Stomach smooth muscle (tissue), 2 donors: Measurements from ENCODE around the gene FAM168B.

Experiments
- H3K27ac ChIP-seq: one replicate; pipeline ENCODE4 v1.7.0; 2013; ENCODE audit warnings: mild to moderate bottlenecking, low read length, inconsistent platforms
- H3K27me3 ChIP-seq, 2 donors: one replicate each; pipeline ENCODE4 v1.7.0; 2013; ENCODE audit warnings: low read length in 2 of 2; ENCODE audit not compliant: insufficient read depth in 2 of 2, control insufficient read depth in 1 of 2
- H3K36me3 ChIP-seq, 2 donors: one replicate each; pipeline ENCODE4 v1.7.0; 2013; ENCODE audit warnings: low read length in 2 of 2; ENCODE audit not compliant: control insufficient read depth in 2 of 2, insufficient read depth in 2 of 2
- H3K4me1 ChIP-seq: one replicate; pipeline ENCODE4 v1.7.0; 2013; ENCODE audit warnings: low read length; ENCODE audit not compliant: control insufficient read depth, insufficient read depth
- H3K4me3 ChIP-seq, 2 donors: one replicate each; pipeline ENCODE4 v1.7.0; 2013; ENCODE audit warnings: low read length in 2 of 2
- H3K9ac ChIP-seq, 2 donors: one replicate each; pipeline ENCODE4 v1.7.0; 2013; ENCODE audit warnings: low read length in 2 of 2, mild to moderate bottlenecking in 1 of 2
- H3K9me3 ChIP-seq, 2 donors: one replicate each; pipeline ENCODE4 v1.7.0; 2013; ENCODE audit warnings: low read length in 2 of 2; ENCODE audit not compliant: control insufficient read depth in 2 of 2
- donor health status: healthy.
- donor health status: Pancreatic carcinoma.

Gene FAM168B

DNA sequence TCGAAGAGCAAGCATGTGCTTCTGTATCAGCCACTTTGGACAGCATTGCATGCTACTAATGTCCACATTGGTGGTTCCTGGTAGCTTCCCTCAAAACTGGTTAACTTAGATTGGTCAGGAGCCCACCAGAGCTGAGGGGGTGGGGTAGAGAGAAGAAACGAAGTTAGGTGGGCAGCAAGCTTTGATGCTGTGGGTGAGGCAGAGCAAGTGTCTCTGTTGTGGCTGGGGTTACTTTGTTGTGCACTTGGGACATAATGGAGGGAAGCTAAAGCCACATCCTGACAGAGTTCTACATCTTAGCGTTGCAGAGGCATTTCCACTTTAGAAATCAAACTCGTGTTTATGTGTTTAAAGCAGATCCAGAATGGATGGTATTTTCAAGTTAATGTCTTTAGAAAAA is 82.7 kb downstream of the FAM168B start:
- Histone ChIP-seq H3K4me1 (no peaks in the 10 kb centered on the region), H3K4me3 (no peak overlapping the region), H3K27ac (no peak overlapping the region), H3K27me3 (peaks cover 0 to 5% of the 10 kb centered on the region in 2 donors), H3K36me3 (no peaks in the 10 kb centered on the region), H3K9me3 (no peaks in the 10 kb centered on the region), H3K9ac (no peak overlapping the region)

DNA sequence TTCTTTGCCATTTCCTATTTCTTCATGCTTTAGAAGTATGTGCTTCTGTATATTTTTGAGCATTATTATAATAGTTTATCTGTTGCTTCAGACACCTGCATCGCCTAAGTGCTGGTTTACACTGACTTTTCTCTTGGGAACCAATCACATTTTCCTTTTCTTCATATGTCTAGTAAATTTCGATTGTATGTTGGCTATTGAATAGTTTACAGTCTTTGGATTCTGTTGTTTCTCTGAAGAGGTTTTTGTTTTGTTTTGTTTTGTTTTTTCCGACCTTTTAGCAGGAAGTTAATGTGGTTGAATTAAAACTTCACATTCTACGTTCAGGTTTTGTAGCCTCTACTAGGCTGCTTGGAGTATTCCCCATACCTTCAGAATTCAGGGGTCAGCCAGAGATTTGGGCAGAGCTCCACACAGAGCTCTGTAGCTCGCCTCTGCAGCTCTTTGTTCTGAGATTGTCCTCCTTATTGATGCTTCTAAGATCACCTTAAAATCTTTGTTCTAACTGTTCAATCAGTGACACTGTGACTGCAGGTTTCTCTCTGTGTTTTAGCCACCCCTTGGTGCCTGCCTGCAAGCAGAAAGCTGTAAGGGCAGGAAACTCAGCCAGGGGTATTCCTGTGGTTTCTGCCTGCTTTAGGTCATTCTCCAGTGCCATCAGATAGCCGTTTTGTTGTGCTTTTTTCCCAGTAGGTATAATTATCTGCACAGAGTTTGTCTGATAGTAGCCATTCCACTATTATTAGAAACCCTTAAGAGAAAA is 83.4 kb downstream of the FAM168B start:
- Histone ChIP-seq H3K4me3 (no peak overlapping the region), H3K9me3 (no peaks in the 10 kb centered on the region), H3K9ac (no peak overlapping the region)

DNA sequence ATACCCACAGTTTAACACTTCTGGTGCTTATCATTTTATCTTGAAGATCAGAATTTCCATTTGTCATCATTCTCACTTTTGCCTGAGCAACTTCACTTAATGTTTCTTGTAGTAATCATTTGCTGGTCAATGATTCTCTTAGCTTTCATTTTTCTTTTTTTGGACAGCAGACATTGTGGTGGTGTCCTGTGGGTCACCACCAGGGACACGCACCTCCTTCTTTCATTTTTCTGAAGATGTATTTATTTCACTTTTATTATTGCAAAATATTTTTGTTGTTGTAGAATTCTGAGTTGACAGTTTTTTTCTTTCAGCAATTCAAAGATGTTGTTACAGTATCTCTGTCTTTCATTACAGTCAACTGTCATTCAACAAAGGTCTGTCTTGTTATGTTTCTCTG is 84.3 kb downstream of the FAM168B start:
- H3K27ac ChIP-seq, result no peak overlapping the region
- H3K9me3 ChIP-seq, result no peaks in the 10 kb centered on the region
- H3K4me3 ChIP-seq, result no peak overlapping the region
- H3K9ac ChIP-seq, result no peak overlapping the region
- no peaks in the 10 kb centered on the region for H3K4me1 ChIP-seq
- peaks cover 3 to 8% of the 10 kb centered on the region in 2 donors for H3K27me3 ChIP-seq
- no peaks in the 10 kb centered on the region for H3K36me3 ChIP-seq

More for the DNA sequence above, 83.4 kb downstream of the FAM168B start:
- Histone ChIP-seq H3K27ac (no peak overlapping the region), H3K4me1 (no peaks in the 10 kb centered on the region), H3K36me3 (no peaks in the 10 kb centered on the region), H3K27me3 (peaks cover 2 to 5% of the 10 kb centered on the region in 2 donors)

DNA sequence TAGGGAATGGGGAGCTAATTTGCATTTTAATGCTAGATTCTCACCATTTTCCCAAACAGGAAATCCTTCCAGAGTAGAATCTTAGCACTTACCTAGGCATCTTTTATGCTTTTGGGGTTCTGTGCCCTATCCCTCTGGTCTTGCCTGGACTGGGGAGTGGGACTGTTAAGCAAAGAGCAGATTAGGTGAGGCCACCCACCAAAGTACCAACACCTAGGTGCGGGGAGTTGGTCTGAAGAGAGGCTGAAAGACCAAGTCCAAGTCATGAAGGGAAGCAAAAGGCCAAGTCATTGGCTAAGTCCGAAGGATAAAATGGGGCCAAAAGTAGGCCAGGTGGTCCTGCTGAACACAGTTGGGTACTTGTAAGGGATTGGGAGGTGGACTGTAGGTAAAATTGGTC is 86.7 kb downstream of the FAM168B start:
- Histone ChIP-seq H3K27me3 (peaks cover 3 to 4% of the 10 kb centered on the region in 2 donors), H3K9me3 (no peaks in the 10 kb centered on the region), H3K36me3 (no peaks in the 10 kb centered on the region), H3K27ac (no peak overlapping the region), H3K4me3 (no peak overlapping the region), H3K4me1 (no peaks in the 10 kb centered on the region), H3K9ac (no peak overlapping the region)

- Histone ChIP-seq H3K27me3 (peaks cover 3 to 4% of the 10 kb centered on the region in 2 donors), H3K9me3 (no peaks in the 10 kb centered on the region), H3K9ac (no peak overlapping the region), H3K4me1 (no peaks in the 10 kb centered on the region), H3K36me3 (no peaks in the 10 kb centered on the region), H3K27ac (no peak overlapping the region), H3K4me3 (no peak overlapping the region)
Measured at GRCh38 chr2:131005216-131005935, 87.9 kb downstream of the FAM168B start.

- no peaks in the 10 kb centered on the region for H3K9me3 ChIP-seq
- H3K36me3 ChIP-seq, result no peaks in the 10 kb centered on the region
- no peaks in the 10 kb centered on the region for H3K4me1 ChIP-seq
- H3K27ac ChIP-seq, result no peak overlapping the region
- H3K4me3 ChIP-seq, result no peak overlapping the region
- H3K9ac ChIP-seq, result no peak overlapping the region
- H3K27me3 ChIP-seq, result peaks cover 3 to 4% of the 10 kb centered on the region in 2 donors
Measured at GRCh38 chr2:131004446-131005209, 88.6 kb downstream of the FAM168B start.

DNA sequence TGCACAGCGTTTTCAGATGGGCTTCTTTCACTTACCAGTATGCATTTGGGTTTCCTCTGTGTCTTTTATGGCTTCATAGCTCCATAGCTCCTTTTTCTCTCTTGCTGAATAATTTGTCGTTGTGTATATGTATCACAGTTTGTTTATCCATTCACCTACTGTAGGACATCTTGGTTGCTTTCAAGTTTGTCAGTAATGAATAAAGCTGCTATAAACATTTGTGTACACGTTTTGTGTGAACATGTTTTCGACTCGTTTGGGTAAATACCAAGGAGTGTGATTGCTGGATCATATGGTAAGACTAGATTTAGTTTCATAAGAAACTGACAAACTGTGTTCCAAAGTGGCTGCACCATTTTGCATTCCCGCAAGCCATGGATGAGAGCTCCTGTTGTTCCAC is 94.7 kb downstream of the FAM168B start:
- Histone ChIP-seq H3K36me3 (no peaks in the 10 kb centered on the region), H3K27me3 (no peaks in the 10 kb centered on the region), H3K4me1 (no peaks in the 10 kb centered on the region), H3K9me3 (no peaks in the 10 kb centered on the region), H3K9ac (no peak overlapping the region), H3K4me3 (no peak overlapping the region), H3K27ac (no peak overlapping the region)
